IMR-90 (cell line): Measurements from ENCODE around the gene PCDH20. TPM values are rescaled to one million over a fixed set of nuclear protein-coding genes. Genes with fewer than 3 reads are reported as not detected.

Source experiments
- ATAC-seq: fragments of 200-7000 bp; cut with Tn5 transposase; 2 replicates; pipeline ENCODE4 v1.9.1; 2020; ENCODE audit warnings: low read depth, mild to moderate bottlenecking, moderate library complexity
- BruUV-seq: library from RNA; stranded (reverse); fragments of 400-500 nt; replicated peaks from 2 replicates; lab custom pipeline; 2021; lab: Mats Ljungman, UMichigan
- CTCF ChIA-PET: fragments of 300-600 bp; formaldehyde crosslinking; extraction: SDS; loops from one replicate; lab custom pipeline; 2021; ENCODE audit warnings: antibody characterized with exemption; lab: Yijun Ruan, JAX
- POLR2A ChIA-PET: fragments of 300-600 bp; sonication (Branson Sonifier 250); formaldehyde crosslinking; loops from one replicate; lab custom pipeline; 2022; ENCODE audit warnings: antibody characterized with exemption; ENCODE audit not compliant: unreplicated experiment; lab: Charles Lee
- DNase-seq: peaks from one replicate; pipeline ENCODE4 v3.0.0; 2013
- H2AFZ ChIP-seq: replicated peaks from 2 replicates; pipeline ENCODE3; 2013; ENCODE audit warnings: low read length, mild to moderate bottlenecking; ENCODE audit not compliant: poor library complexity
- H2AK5ac ChIP-seq: 2 replicates; pipeline ENCODE4 v1.6.1; 2013; ENCODE audit warnings: low read depth, low read length, inconsistent platforms
- H2AK9ac ChIP-seq: replicated peaks from 2 replicates; pipeline ENCODE3; 2013; ENCODE audit warnings: mild to moderate bottlenecking, low read depth, low read length, moderate library complexity; ENCODE audit not compliant: poor library complexity
- H2BK120ac ChIP-seq: 2 replicates; pipeline ENCODE4 v1.6.1; 2013; ENCODE audit warnings: low read depth, low read length, inconsistent platforms
- H2BK15ac ChIP-seq: 3 replicates; pipeline ENCODE4 v1.6.1; 2013; ENCODE audit warnings: low read depth, low read length, inconsistent platforms
- H2BK20ac ChIP-seq: 2 replicates; pipeline ENCODE4 v1.6.1; 2013; ENCODE audit warnings: low read depth, mild to moderate bottlenecking, inconsistent platforms, low read length, moderate library complexity
- H2BK5ac ChIP-seq: 2 replicates; pipeline ENCODE4 v1.6.1; 2013; ENCODE audit warnings: mild to moderate bottlenecking, low read depth, low read length, inconsistent platforms; ENCODE audit not compliant: poor library complexity, severe bottlenecking
- H3K14ac ChIP-seq: replicated peaks from 2 replicates; pipeline ENCODE4 v1.6.1; 2013; ENCODE audit warnings: low read depth, low read length, inconsistent platforms
- H3K18ac ChIP-seq: 2 replicates; pipeline ENCODE4 v1.6.1; 2013; ENCODE audit warnings: low read depth, low read length, control low read depth
- H3K23ac ChIP-seq: 2 replicates; pipeline ENCODE4 v1.6.1; 2013; ENCODE audit warnings: low read depth, low read length, inconsistent platforms
- H3K27ac ChIP-seq: 2 replicates; pipeline ENCODE4 v1.5.1; 2013; ENCODE audit warnings: mild to moderate bottlenecking, control low read depth, low read length; ENCODE audit not compliant: insufficient read depth
- H3K27me3 ChIP-seq: 2 replicates; pipeline ENCODE4 v1.6.1; 2013; ENCODE audit warnings: low read length; ENCODE audit not compliant: control insufficient read depth, insufficient read depth
- H3K36me3 ChIP-seq: 2 replicates; pipeline ENCODE4 v1.6.1; 2013; ENCODE audit warnings: low read length, mixed read lengths; ENCODE audit not compliant: control insufficient read depth, insufficient read depth
- H3K4ac ChIP-seq: 2 replicates; pipeline ENCODE4 v1.6.1; 2013; ENCODE audit warnings: low read depth, low read length, inconsistent platforms
- H3K4me1 ChIP-seq: 2 replicates; pipeline ENCODE4 v1.6.1; 2013; ENCODE audit warnings: low read length, mixed read lengths; ENCODE audit not compliant: control insufficient read depth, insufficient read depth
- H3K4me2 ChIP-seq: 2 replicates; pipeline ENCODE4 v1.6.1; 2013; ENCODE audit warnings: low read depth, mild to moderate bottlenecking, control low read depth, low read length, moderate library complexity
- H3K4me3 ChIP-seq: 2 replicates; pipeline ENCODE4 v1.5.1; 2013; ENCODE audit warnings: low read depth, mild to moderate bottlenecking, control low read depth, low read length, moderate library complexity; ENCODE audit not compliant: insufficient read depth
- H3K56ac ChIP-seq: 2 replicates; pipeline ENCODE4 v1.6.1; 2013; ENCODE audit warnings: low read length, inconsistent platforms; ENCODE audit not compliant: insufficient read depth; ENCODE audit errors: extremely low read depth
- H3K79me1 ChIP-seq, 2 experiments: 2 replicates each; pipeline ENCODE4 v1.6.1; 2013; ENCODE audit warnings: low read length in 2 of 2, inconsistent platforms in 1 of 2, low read depth in 1 of 2
- H3K9ac ChIP-seq: 2 replicates; pipeline ENCODE4 v1.6.1; 2013; ENCODE audit warnings: low read depth, low read length, control low read depth
- H3K9me1 ChIP-seq: 2 replicates; pipeline ENCODE4 v1.6.1; 2013; ENCODE audit warnings: low read length, inconsistent platforms; ENCODE audit not compliant: insufficient read depth
- H3K9me3 ChIP-seq: 2 replicates; pipeline ENCODE4 v1.6.1; 2013; ENCODE audit warnings: low read length; ENCODE audit not compliant: control insufficient read depth, insufficient read depth
- H4K20me1 ChIP-seq: 2 replicates; pipeline ENCODE4 v1.6.1; 2013; ENCODE audit warnings: low read length, inconsistent platforms; ENCODE audit not compliant: insufficient read depth
- H4K5ac ChIP-seq: 2 replicates; pipeline ENCODE4 v1.6.1; 2013; ENCODE audit warnings: mild to moderate bottlenecking, low read depth, low read length, control low read depth
- H4K8ac ChIP-seq, 2 experiments: 2 replicates each; pipeline ENCODE4 v1.6.1; 2013; ENCODE audit warnings: low read depth in 2 of 2, low read length in 2 of 2, control low read depth in 1 of 2, inconsistent platforms in 1 of 2
- H4K91ac ChIP-seq: 2 replicates; pipeline ENCODE4 v1.6.1; 2013; ENCODE audit warnings: low read depth, low read length, inconsistent platforms; ENCODE audit not compliant: insufficient read depth
- BHLHE40 ChIP-seq: fragments of 150-350 bp; IDR thresholded peaks from 2 replicates; pipeline ENCODE4 v1.6.1; 2016; ENCODE audit warnings: mild to moderate bottlenecking, low read depth, low read length
- CEBPB ChIP-seq: IDR thresholded peaks from 2 replicates; pipeline ENCODE4 v1.6.1; 2012; ENCODE audit warnings: low read depth, low read length, improper control_type of control experiment
- CHD1 ChIP-seq: IDR thresholded peaks from 2 replicates; pipeline ENCODE4 v1.6.1; 2012; ENCODE audit warnings: low read depth, low read length, improper control_type of control experiment
- ELK1 ChIP-seq: fragments of 150-350 bp; IDR thresholded peaks from 2 replicates; pipeline ENCODE4 v1.6.1; 2016; ENCODE audit warnings: low read depth, mild to moderate bottlenecking, low read length, moderate library complexity, borderline replicate concordance
- FOS ChIP-seq: fragments of 150-350 bp; IDR thresholded peaks from 2 replicates; pipeline ENCODE4 v1.6.1; 2016; ENCODE audit warnings: low read depth, low read length
- MAFK ChIP-seq: IDR thresholded peaks from 2 replicates; pipeline ENCODE4 v1.6.1; 2012; ENCODE audit warnings: low read depth, low read length, improper control_type of control experiment
- MAZ ChIP-seq: IDR thresholded peaks from 2 replicates; pipeline ENCODE4 v1.6.1; 2012; ENCODE audit warnings: low read depth, mild to moderate bottlenecking, low read length, improper control_type of control experiment, moderate library complexity, borderline replicate concordance
- MXI1 ChIP-seq: IDR thresholded peaks from 2 replicates; pipeline ENCODE4 v1.6.1; 2012; ENCODE audit warnings: low read depth, mild to moderate bottlenecking, low read length, moderate library complexity, borderline replicate concordance
- NFE2L2 ChIP-seq: fragments of 150-350 bp; IDR thresholded peaks from 2 replicates; pipeline ENCODE4 v1.6.1; 2016; ENCODE audit warnings: low read depth, mild to moderate bottlenecking, low read length
- POLR2A ChIP-seq: IDR thresholded peaks from 2 replicates; pipeline ENCODE4 v1.6.1; 2012; ENCODE audit warnings: mild to moderate bottlenecking, low read depth, low read length
- RAD21 ChIP-seq: IDR thresholded peaks from 2 replicates; pipeline ENCODE4 v1.6.1; 2012; ENCODE audit warnings: low read length, improper control_type of control experiment
- RCOR1 ChIP-seq: IDR thresholded peaks from 2 replicates; pipeline ENCODE4 v1.6.1; 2012; ENCODE audit warnings: mild to moderate bottlenecking, low read length, improper control_type of control experiment; ENCODE audit not compliant: insufficient replicate concordance
- RFX5 ChIP-seq: IDR thresholded peaks from 2 replicates; pipeline ENCODE4 v1.8.0; 2012; ENCODE audit warnings: low read depth, mild to moderate bottlenecking, low read length, moderate library complexity
- SMC3 ChIP-seq: fragments of 150-350 bp; IDR thresholded peaks from 2 replicates; pipeline ENCODE4 v1.6.1; 2016; ENCODE audit warnings: low read depth, mild to moderate bottlenecking, antibody characterized with exemption, low read length, moderate library complexity
- USF2 ChIP-seq: fragments of 150-350 bp; IDR thresholded peaks from 2 replicates; pipeline ENCODE4 v1.6.1; 2017; ENCODE audit warnings: mild to moderate bottlenecking, antibody characterized with exemption, low read length, low read depth
- whole genome bisulfite sequencing, 2 experiments: methylation state at CpG; one replicate each; pipeline versions ENCODE4 v1.1.5 to v1.1.7; 2013; ENCODE audit warnings: missing lambda C conversion rate in 2 of 2; ENCODE audit not compliant: insufficient read length in 1 of 2; ENCODE audit errors: extremely low coverage in 2 of 2; 5-methylcytosine and 5-hydroxymethylcytosine counted together
- dilution Hi-C: fragments of 300-500 bp; cut with HindIII; formaldehyde crosslinking; loops from one replicate; pipeline ENCODE4 v1.14.3; 2018; ENCODE audit warnings: low sequenced_read_pairs; ENCODE audit not compliant: unreplicated experiment
- in situ Hi-C: fragments of 300-500 bp; cut with MboI; formaldehyde crosslinking; loops from 3 replicates; pipeline ENCODE4 v1.14.3; 2019; ENCODE audit warnings: low sequenced_read_pairs, inconsistent platforms, mixed read lengths
- intact Hi-C: fragments of 100-400 bp; cut with micrococcal nuclease; formaldehyde crosslinking; loops from 2 replicates; pipeline ENCODE4 v1.10.0; 2022
- polyA plus RNA-seq, 3 experiments: library from polyadenylated mRNA; depleted of rRNA; stranded (reverse); fragments of >200 nt; gene quantifications; 2 replicates each; pipeline ENCODE4 v1.2.3, GENCODE V29; 2012; ENCODE audit warnings: low replicate concordance in 1 of 3
- total RNA-seq: library from RNA; depleted of rRNA; stranded (reverse); fragments of >200 nt; gene quantifications from 2 replicates; pipeline ENCODE4 v1.2.3, GENCODE V29; 2012
- TF ChIP-seq, protein P1 (sequence below): conservative IDR thresholded peaks from 2 replicates; pipeline ENCODE4 v1.5.1; 2012; ENCODE audit warnings: mild to moderate bottlenecking, low read depth, low read length, improper control_type of control experiment

PCDH20 gene
- total and polyA plus RNA-seq, 2 of the 4 experiments (the other 2 are of a cell fraction), result not detected

GRCh38 chr13:61406275-61406674 is 9.4 kb downstream of the PCDH20 start:
- TF ChIP-seq, protein P1, sequence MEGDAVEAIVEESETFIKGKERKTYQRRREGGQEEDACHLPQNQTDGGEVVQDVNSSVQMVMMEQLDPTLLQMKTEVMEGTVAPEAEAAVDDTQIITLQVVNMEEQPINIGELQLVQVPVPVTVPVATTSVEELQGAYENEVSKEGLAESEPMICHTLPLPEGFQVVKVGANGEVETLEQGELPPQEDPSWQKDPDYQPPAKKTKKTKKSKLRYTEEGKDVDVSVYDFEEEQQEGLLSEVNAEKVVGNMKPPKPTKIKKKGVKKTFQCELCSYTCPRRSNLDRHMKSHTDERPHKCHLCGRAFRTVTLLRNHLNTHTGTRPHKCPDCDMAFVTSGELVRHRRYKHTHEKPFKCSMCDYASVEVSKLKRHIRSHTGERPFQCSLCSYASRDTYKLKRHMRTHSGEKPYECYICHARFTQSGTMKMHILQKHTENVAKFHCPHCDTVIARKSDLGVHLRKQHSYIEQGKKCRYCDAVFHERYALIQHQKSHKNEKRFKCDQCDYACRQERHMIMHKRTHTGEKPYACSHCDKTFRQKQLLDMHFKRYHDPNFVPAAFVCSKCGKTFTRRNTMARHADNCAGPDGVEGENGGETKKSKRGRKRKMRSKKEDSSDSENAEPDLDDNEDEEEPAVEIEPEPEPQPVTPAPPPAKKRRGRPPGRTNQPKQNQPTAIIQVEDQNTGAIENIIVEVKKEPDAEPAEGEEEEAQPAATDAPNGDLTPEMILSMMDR, result no peak
- TF ChIP-seq RAD21 (no peak), RFX5 (no peak), MAFK (no peak), NFE2L2 (no peak), USF2 (no peak), SMC3 (no peak), ELK1 (no peak), POLR2A (no peak), MXI1 (no peak), CHD1 (no peak), CEBPB (no peak), FOS (no peak), MAZ (no peak), BHLHE40 (no peak), RCOR1 (no peak)
- Histone ChIP-seq H3K14ac (no peak overlapping the region), H3K4me2 (no peak overlapping the region), H2BK20ac (no peak overlapping the region), H3K56ac (no peak overlapping the region), H2AK9ac (no peak overlapping the region), H2BK120ac (no peak overlapping the region), H4K5ac (no peak overlapping the region), H3K36me3 (no peaks in the 10 kb centered on the region), H4K91ac (no peak overlapping the region), H3K79me1 (no peaks in the 10 kb centered on the region), H3K4ac (no peak overlapping the region), H2AK5ac (no peak overlapping the region), H3K4me1 (no peaks in the 10 kb centered on the region), H3K23ac (no peak overlapping the region), H3K18ac (no peak overlapping the region), H3K4me3 (no peak overlapping the region), H3K27me3 (no peaks in the 10 kb centered on the region), H3K27ac (no peak overlapping the region), H2AFZ (no peak overlapping the region), H3K9ac (no peak overlapping the region), H2BK5ac (no peak overlapping the region), H2BK15ac (no peak overlapping the region), H4K20me1 (no peaks in the 10 kb centered on the region), H3K9me1 (no peaks in the 10 kb centered on the region), H3K9me3 (no peaks in the 10 kb centered on the region), H4K8ac (no peak overlapping the region)
- WGBS, 2 experiments, result no CpG with 5 or more reads among the region's 1 CpG
- BruUV-seq, result no TSS peak
- DNase-seq (no peak), ATAC-seq (no peak)
- in situ Hi-C loops, result no loop called here
- intact Hi-C loops, result no loop called here
- ChIA-PET CTCF (no interaction called here), POLR2A (no interaction called here)
- dilution Hi-C loops, result no loop called here
